HG02759 (cell line): ENCODE data around the gene LRRC26.

Source experiments
- ATAC-seq: cut with Tn5 transposase; IDR thresholded peaks from one replicate; pipeline ENCODE4 v1.9.1; 2021; ENCODE audit warnings: mild to moderate bottlenecking, moderate library complexity; ENCODE audit not compliant: unreplicated experiment

The LRRC26 gene

DNA sequence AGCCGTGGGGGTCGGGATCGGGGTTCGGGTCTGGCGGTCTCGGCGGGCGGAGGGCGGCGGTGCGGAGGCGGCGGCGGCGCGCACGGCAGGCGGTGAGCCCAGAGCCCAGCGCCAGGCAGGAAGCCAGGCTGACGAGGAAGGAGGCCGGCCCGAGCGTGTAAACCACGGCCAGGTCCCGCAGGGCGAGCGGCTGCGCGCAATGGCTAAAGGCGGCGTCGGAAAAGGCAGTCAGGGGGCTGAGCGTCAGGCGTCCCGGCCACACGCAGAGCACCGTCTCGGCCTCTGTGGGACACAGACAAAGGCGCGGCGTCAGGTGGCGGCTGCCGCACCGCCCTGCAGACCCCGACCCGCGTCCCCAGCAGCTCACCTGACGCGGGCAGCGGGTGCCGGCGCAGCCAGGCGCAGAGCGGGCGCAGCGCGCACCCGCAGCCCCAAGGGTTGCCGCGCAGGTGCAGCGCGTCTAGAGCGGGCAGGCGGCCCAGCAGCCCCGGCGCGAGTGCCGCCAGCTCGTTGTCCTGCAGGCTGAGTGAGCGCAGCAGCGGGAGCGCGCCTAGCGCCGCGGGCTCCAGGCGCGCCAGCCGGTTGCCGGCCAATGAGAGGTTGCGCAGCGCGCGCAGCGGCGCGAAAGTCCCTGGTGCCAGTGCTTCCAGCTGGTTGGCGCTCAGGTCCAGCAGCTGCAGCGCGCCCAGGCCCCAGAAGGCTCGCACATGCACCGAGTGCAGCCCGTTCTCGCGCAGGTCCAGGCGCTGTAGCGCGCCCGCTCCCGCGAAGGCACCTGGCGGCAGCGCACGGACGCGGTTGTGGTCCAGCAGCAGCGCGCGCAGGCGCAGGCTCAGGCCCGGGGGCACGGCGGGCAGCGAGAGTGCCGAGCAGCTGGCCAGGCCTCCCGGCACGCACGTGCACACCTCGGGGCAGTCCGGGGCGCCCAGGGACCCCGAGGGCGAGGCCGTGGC is 671 bp downstream of the LRRC26 start:
- peak; percentile 47 for ATAC-seq

DNA sequence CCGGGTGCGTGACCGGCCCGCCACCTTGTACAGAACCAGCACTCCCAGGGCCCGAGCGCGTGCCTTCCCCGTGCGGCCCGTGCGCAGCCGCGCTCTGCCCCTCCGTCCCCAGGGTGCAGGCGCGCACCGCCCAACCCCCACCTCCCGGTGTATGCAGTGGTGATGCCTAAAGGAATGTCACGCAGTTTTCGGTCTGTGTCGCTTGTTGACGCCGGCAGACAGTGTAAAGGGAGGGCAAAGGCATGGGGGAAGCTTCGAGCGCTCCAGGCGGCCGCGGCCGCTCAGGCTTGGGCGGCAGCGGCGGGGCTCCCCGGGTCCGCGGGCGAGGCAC is 1.3 kb downstream of the LRRC26 start:
- ATAC-seq = no peak

DNA sequence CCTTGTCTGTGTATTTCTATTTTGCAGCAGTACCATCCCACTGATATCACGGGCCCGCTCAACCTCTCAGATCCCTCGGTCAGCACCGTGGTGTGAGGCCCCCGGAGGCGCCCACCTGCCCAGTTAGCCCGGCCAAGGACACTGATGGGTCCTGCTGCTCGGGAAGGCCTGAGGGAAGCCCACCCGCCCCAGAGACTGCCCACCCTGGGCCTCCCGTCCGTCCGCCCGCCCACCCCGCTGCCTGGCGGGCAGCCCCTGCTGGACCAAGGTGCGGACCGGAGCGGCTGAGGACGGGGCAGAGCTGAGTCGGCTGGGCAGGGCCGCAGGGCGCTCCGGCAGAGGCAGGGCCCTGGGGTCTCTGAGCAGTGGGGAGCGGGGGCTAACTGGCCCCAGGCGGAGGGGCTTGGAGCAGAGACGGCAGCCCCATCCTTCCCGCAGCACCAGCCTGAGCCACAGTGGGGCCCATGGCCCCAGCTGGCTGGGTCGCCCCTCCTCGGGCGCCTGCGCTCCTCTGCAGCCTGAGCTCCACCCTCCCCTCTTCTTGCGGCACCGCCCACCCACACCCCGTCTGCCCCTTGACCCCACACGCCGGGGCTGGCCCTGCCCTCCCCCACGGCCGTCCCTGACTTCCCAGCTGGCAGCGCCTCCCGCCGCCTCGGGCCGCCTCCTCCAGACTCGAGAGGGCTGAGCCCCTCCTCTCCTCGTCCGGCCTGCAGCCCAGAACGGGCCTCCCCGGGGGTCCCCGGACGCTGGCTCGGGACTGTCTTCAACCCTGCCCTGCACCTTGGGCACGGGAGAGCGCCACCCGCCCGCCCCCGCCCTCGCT is 1.9 kb downstream of the LRRC26 start:
- ATAC-seq = no peak

DNA sequence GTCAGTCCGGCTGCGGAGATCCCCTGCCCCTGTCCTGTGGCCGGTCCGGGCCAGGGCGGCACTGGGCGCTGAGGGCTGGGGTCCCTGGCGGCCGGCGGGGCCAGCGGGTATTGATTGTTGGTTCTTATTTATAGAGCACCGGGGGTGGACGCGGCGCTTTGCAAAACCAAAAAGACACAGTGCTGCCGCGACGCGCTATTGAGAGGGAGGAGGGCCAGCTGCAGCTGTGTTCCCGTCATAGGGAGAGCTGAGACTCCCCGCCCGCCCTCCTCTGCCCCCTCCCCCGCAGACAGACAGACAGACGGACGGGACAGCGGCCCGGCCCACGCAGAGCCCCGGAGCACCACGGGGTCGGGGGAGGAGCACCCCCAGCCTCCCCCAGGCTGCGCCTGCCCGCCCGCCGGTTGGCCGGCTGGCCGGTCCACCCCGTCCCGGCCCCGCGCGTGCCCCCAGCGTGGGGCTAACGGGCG is 2.5 kb downstream of the LRRC26 start:
- no peak for ATAC-seq

DNA sequence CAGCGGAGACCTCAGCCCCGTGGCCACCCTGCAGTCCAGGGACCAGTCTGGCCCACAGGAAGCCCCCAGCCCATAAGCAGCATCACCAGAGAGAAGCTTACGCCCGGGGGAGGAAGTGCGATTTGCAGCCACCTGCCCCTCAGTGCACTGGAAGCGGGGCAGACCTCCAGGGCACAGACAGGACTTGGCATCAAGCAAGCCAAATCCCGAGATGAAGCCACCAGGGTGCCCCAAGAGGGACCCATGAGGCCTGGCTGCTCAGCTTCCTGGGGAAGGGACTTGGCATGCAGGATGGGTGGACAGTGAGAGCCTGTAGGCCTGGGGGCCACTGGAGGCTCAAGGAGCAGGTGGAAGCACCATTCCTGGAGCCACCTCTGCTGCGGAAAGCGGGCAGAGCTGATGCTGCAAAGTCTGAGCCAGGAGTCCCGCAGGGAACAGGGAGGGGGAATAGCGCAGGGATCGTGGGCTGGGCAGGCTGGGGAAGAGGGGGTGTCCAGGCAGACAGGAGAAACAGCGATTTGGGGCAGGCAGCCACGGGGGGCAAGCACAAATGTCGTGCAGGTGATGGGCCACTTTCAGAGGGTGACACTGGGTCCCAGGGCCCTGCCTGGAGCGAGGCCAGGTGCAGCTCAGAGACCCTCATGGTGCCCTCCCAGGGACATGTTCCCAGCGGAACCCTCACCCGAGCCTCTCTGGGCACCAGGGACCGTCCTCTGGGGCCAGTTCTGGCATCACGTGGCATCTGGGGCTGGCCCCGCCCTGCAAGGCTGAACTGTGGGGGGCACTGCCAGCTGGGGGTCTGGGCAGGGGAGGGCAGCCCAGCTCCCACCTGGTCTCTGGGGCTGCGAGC is 3.2 kb downstream of the LRRC26 start:
- no peak for ATAC-seq

DNA sequence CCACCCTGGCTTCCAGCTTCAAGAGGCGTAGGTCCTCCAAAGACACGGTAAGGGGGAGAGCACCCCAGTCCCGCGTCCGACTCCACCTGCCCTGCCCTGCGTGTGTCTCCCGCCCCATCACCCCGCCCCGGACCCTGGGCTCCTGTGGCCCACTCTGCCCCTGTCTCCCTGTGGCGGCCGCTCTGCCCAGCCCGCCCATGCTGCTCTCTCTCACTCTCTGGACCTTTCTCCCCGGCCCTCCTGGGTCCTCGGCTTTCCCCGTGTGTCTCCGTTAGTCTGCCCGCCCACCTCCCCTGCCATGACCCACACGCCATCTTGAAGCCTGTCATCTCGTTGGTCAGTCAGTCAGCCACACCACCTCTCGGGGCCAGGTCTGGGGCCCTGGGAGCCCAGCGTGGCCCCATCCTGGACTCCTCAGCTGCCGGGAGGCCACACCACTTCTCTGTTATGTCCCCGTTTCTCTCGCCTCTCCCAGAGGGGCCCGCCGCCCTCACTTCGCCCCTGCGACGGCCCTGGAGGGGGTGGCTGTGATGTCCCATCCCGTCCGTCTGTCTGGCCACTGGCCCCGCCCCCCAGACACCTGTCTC is 4.5 kb downstream of the LRRC26 start:
- ATAC-seq = no peak

DNA sequence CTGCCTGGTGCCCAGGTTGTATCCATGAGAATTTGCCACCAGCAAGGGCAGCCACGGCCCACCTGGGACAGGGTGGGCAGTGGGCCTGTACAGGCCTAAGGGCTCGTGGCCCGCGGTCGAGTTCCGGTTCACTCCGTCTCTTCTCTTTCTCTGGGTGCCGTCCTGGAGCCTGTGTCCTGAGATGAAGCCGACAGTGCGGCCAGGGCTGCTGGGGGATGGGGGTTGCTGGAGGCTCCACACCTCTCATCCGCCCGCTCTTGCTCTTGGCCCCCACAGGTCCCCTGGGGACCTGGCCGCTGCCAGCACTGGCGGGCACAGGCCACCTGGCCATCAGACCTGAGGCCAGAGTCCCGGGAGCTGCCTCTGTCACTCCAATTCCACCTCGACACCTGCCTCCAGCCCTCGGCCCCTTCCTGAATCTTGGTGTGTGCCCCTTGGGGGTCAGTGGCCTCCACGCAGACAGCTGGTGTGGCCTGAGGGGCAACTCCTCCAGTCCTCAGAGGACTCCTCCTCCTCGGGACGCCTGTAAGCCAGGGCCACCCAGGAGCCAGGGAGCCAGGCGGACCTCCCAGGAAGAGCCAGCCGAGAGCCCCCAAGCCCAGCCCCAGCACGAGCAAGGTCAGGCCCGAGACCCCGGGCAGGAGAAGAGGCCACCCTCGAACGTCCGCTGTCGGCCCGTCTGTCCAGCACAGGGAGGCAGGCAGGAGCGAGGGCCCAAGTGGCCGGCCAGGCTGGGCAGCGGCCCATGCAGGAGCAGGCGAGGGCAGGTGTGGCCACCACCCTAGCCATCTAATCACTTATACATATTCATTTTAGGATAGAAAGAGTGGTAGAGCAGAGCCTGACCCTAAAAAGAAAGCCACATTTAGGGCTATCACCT is 5.2 kb downstream of the LRRC26 start:
- ATAC-seq = no peak

DNA sequence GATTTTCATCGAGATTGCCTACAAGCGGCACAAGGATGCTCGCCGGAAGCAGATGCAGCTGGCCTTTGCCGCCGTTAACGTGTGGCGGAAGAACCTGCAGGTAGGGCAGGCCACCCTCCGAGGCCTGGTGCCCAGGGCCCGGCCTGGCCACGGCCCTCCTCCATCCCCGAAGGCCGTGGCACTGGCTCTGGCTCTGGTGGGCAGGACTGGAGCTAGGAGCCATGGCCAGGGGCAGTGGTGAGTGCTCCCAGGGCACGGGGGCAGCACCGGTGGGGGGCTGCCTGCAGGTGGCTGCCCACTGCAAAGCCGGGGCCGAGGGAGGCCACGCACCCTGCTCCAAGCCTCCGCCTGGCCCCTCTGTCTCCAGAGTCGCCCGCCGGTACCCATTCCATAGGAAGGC is 6.0 kb downstream of the LRRC26 start:
- ATAC-seq = no peak

DNA sequence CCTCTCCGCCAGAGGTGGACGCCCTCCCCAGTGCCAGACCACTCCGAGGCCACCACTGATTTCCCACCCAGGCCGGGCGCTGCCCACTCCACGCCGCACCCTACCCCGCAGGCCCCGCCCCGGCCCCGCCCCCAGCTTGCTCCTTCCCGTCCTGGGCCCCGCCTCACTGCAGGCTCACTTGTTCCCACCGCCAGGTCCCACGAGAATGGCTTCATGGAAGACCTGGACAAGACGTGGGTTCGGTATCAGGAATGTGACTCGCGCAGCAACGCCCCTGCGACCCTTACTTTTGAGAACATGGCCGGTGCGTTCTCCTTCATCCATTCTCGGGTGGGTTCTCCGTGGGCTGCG is 6.5 kb downstream of the LRRC26 start:
- no peak for ATAC-seq

DNA sequence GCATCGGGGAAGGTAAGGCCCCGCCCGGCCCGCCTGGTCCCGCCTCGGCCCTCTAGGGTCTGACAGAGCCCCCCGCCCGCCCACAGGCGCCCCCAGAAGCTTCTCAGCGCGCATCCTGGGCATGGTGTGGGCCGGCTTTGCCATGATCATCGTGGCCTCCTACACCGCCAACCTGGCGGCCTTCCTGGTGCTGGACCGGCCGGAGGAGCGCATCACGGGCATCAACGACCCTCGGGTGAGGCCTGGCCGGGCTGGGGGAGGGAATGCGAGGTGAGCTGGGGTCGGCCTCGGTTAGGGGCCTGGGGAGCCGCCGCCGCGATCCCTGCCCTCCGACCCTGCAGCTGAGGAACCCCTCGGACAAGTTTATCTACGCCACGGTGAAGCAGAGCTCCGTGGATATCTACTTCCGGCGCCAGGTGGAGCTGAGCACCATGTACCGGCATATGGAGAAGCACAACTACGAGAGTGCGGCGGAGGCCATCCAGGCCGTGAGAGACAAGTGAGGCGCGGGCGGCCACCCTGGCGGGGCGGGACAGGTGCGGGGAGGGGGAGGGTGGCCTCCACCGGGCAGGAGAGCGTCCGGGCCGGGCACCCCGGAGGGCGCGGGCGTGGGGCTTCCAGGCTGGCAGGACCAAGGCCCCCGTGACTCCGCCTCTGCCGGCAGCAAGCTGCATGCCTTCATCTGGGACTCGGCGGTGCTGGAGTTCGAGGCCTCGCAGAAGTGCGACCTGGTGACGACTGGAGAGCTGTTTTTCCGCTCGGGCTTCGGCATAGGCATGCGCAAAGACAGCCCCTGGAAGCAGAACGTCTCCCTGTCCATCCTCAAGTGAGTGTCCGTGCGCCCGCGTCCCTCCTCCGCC is 7.1 kb downstream of the LRRC26 start:
- ATAC-seq = no peak

DNA sequence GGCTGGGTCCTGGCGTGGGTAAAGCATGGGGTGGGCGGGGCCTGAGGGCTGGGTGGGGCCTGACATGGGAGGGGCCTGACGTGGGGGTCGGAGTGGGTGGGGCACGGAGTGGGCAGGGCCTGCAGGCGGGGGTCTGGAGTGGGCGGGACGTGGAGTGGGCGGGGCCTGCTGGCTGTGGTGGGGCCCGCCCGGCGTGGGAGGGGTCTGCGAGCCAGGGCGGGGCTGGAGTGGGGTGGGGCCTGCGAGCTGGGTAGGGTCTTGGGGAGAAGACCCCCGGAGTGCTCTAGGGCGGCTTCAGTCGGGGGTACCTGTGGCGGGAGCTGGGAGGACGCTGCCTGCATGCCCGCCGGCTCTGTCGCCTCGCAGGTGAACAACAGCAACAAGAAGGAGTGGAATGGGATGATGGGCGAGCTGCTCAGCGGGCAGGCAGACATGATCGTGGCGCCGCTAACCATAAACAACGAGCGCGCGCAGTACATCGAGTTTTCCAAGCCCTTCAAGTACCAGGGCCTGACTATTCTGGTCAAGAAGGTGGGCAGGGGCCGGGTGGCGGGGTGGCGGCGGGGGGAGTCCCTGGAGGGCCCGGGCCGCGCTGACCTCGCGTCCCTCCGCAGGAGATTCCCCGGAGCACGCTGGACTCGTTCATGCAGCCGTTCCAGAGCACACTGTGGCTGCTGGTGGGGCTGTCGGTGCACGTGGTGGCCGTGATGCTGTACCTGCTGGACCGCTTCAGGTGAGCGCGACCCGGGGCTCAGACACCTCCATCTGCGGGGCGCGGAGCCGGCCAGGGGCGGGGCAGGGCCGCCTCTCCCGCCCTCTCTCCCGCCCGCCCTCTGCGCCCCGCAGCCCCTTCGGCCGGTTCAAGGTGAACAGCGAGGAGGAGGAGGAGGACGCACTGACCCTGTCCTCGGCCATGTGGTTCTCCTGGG is 8.0 kb downstream of the LRRC26 start:
- ATAC-seq = no peak

DNA sequence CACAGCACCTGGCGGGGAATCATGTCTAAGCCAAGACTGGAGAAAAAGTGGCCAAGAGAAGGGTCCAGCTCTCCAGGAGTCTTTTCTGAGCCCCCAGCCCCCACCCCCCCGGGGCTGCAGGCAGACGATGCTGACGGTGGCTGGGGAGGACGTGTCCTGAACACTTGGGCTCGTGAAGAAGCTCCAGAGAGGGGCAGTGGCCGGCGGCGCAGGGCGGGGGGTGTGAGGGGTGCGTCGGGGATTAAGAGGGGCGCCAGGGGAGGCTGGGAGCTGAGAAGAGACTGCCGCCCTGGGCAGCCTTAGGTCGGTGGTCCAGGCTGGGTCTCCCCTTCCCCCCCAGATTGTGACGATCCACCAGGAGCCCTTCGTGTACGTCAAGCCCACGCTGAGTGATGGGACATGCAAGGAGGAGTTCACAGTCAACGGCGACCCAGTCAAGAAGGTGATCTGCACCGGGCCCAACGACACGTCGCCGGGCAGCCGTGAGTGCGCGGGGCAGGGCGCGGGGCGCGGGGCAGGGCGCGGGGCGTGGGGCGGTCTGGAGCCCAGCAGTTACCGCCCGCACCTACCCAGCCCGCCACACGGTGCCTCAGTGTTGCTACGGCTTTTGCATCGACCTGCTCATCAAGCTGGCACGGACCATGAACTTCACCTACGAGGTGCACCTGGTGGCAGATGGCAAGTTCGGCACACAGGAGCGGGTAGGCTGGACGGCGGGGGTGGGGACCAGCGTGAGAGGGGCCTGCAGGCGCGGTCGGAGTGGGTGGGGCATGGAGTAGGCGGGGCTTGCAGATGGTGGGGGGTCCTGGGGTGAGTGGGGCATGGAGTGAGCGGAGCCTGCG is 8.9 kb downstream of the LRRC26 start:
- ATAC-seq = no peak

DNA sequence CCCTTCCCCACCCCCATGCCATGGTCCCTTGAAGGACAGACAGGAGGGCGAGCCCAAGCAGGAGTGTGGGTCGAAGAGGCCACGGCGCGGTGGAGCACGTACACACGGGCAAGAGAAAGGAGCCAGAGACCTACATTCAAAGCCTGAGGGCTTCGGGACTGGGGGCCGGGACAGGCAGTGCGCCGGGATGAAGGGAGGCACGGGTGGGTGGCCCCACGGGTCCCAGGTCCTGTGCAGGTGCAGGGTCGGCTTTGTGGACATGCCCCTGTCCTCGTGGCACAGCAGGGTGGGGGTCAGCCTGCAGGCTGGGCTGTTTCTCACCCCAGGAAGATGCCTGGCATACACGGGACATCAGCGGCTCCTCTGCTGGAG is 9.8 kb downstream of the LRRC26 start:
- ATAC-seq = no peak

DNA sequence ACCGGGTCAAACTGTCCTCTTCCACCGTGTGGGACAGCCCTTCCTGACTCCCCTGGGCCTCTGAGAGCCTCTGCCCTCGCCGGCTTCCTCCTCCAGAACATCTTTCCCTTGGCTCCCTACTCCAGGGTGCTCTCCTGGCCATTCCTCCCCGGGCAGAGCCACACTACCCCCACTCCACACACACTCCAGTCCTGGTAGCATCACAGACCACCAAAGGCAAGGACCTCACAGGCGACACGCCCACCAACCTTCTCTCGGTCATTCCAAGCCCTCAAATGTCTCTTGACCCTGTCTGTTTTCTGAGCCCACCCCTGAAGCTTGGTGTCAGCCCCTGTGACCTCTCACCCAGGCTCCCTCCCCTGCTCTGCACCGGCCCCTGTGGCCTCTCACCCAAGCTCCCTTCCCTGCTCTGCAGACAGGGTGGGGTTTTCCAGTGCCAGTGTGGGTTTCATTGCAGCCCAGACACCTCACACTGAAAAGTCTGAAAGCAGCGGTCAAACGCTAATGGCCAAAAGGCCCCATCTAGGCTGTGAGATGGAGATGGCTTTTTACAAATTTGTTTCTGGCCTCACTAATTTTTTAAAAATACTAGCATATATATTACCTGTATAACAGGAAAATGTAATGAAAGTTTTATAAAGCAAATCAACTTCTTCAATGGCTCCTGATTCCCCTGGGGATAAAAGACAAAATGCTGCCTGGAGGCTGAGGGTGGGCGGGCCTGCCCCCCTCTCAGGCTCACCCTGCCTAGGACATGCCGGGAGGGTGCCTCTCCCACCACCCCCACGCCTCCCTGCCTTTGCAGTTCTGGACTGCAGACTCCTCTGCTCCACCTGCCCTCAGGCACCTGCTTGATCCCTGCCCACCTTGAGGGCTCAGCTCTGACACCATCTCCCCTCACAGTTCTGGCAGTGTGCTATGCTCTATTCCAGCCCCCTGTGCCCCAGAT is 10.5 kb downstream of the LRRC26 start:
- ATAC-seq = no peak

DNA sequence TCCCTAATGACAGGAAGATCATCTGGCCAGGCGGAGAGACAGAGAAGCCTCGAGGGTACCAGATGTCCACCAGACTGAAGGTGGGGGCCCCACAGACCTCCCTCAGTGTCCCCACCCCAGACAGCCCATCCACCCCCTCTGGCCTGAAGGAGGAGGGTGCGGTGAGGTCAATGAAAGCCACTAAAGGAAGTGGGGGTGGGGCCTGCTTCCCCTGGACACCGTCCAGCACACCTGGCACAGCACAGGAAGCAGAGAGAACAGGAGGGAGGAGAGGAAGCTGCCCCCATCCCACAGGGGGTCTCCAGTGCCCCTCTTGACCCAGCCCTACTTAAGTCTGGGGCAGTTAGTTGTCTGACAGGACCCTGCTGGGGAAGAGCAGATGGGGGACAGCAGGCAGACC is 11.2 kb downstream of the LRRC26 start:
- no peak for ATAC-seq
